Measurements from ENCODE around the gene CAPN3.

CAPN3 gene

DNA sequence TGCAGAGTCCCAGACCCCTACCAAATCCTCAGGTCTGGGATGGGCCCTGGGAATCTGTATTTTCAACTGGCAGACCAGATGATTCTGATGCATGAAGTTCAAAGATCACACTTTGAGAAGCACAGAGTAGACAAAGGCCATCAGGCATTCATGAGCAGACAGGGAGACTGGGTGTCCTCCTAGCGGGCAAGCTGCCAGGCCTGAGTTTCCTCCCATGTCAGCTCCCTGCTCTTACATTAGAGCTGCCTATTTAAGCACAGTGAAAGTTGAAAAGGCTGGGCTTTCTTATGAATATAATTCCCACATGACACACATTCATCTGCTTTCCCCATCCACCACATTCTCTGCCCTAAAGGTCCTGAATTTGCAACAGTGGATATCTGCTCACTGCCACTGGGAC, 14.0 kb downstream of the CAPN3 start:
- ChIA-PET CTCF (no interaction called here), POLR2A (no interaction called here)
- Histone ChIP-seq H3K9me3 (ENCODE audit: control extremely low read depth in 1 of 5, control insufficient read depth in 4 of 5, insufficient read depth in 2 of 5, low read depth in 1 of 5, low read length in 4 of 5) (peaks cover 0 to 12% (median 4%) of the 10 kb centered on the region in 5 experiments), H3K36me3 (ENCODE audit: control insufficient read depth in 4 of 4, insufficient read depth in 4 of 4, low read length in 3 of 4) (no peaks in the 10 kb centered on the region), H3K27ac (ENCODE audit: insufficient read depth in 1 of 2, low read depth in 1 of 2, low read length in 2 of 2, poor library complexity in 1 of 2, severe bottlenecking in 2 of 2) (no peak overlapping the region), H3K4me1 (ENCODE audit: control extremely low read depth in 1 of 4, control insufficient read depth in 4 of 4, insufficient read depth in 4 of 4, low read length in 3 of 4) (peaks cover 0 to 6% (median 3%) of the 10 kb centered on the region in 4 experiments), H3K27me3 (replicated peaks in 2 of 5; ENCODE audit: control insufficient read depth in 4 of 5, insufficient read depth in 5 of 5, low read length in 4 of 5) (no peaks in the 10 kb centered on the region), H3K4me3 (ENCODE audit: control insufficient read depth in 1 of 7, extremely low read depth in 1 of 7, insufficient read depth in 4 of 7, low read depth in 2 of 7, low read length in 6 of 7) (no peak overlapping the region)
- no peak for DNase-seq
- WGBS (ENCODE audit: insufficient coverage): 83% methylated on average over 1 of the region's 1 CpG

- H3K27ac ChIP-seq (ENCODE audit: insufficient read depth in 1 of 2, low read depth in 1 of 2, low read length in 2 of 2, poor library complexity in 1 of 2, severe bottlenecking in 2 of 2): no peak overlapping the region
- ChIA-PET CTCF (interaction anchor here (1.2 kb wide), 1 partner anchor 8 kb away, joined by 4 read pairs; no protein-coding TSS in a partner anchor), POLR2A (no interaction called here)
- 96% methylated on average over 4 of the region's 4 CpGs for WGBS (ENCODE audit: insufficient coverage)
- H3K9me3 ChIP-seq (ENCODE audit: control extremely low read depth in 1 of 5, control insufficient read depth in 4 of 5, insufficient read depth in 2 of 5, low read depth in 1 of 5, low read length in 4 of 5): peaks cover 0 to 12% (median 4%) of the 10 kb centered on the region in 5 experiments
- no peaks in the 10 kb centered on the region for H3K36me3 ChIP-seq (ENCODE audit: control insufficient read depth in 4 of 4, insufficient read depth in 4 of 4, low read length in 3 of 4)
- peaks cover 0 to 6% (median 3%) of the 10 kb centered on the region in 4 experiments for H3K4me1 ChIP-seq (ENCODE audit: control extremely low read depth in 1 of 4, control insufficient read depth in 4 of 4, insufficient read depth in 4 of 4, low read length in 3 of 4)
- DNase-seq: no peak
- H3K4me3 ChIP-seq (ENCODE audit: control insufficient read depth in 1 of 7, extremely low read depth in 1 of 7, insufficient read depth in 4 of 7, low read depth in 2 of 7, low read length in 6 of 7): no peak overlapping the region
- H3K27me3 ChIP-seq (replicated peaks in 2 of 5; ENCODE audit: control insufficient read depth in 4 of 5, insufficient read depth in 5 of 5, low read length in 4 of 5): no peaks in the 10 kb centered on the region
These were observed 14.6 kb downstream of the CAPN3 start for GRCh38 chr15:42373936-42374335.

DNA sequence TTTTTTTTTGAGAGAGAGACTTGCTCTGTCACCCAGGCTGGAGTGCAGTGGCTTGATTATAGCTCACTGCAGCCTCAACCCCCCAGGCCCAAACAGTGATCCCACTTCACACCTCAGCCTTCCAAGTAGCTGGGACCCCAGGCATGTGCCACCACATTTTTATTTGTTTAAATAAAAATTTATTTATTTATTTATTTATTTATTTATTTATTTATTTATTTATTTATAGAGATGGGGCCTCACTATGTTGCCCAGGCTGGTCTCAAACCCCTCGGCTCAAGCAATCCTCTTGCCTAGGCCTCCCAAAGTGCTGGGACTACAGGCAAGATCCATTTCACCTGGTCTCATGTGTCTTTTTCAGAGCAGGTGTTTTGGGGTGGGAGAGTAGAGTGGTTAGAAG, 15.5 kb downstream of the CAPN3 start:
- ChIA-PET CTCF (interaction anchor here (1.2 kb wide), 1 partner anchor 9 kb away, joined by 4 read pairs; no protein-coding TSS in a partner anchor), POLR2A (no interaction called here)
- Histone ChIP-seq H3K27me3 (replicated peaks in 2 of 5; ENCODE audit: control insufficient read depth in 4 of 5, insufficient read depth in 5 of 5, low read length in 4 of 5) (no peaks in the 10 kb centered on the region), H3K4me3 (ENCODE audit: control insufficient read depth in 1 of 7, extremely low read depth in 1 of 7, insufficient read depth in 4 of 7, low read depth in 2 of 7, low read length in 6 of 7) (no peak overlapping the region), H3K27ac (ENCODE audit: insufficient read depth in 1 of 2, low read depth in 1 of 2, low read length in 2 of 2, poor library complexity in 1 of 2, severe bottlenecking in 2 of 2) (no peak overlapping the region), H3K36me3 (ENCODE audit: control insufficient read depth in 4 of 4, insufficient read depth in 4 of 4, low read length in 3 of 4) (no peaks in the 10 kb centered on the region), H3K4me1 (ENCODE audit: control extremely low read depth in 1 of 4, control insufficient read depth in 4 of 4, insufficient read depth in 4 of 4, low read length in 3 of 4) (peaks cover 0 to 6% (median 3%) of the 10 kb centered on the region in 4 experiments), H3K9me3 (ENCODE audit: control extremely low read depth in 1 of 5, control insufficient read depth in 4 of 5, insufficient read depth in 2 of 5, low read depth in 1 of 5, low read length in 4 of 5) (peaks cover 0 to 12% (median 4%) of the 10 kb centered on the region in 5 experiments)
- DNase-seq: no peak
- WGBS (ENCODE audit: insufficient coverage): no CpG with 5 or more reads among the region's 1 CpG

DNA sequence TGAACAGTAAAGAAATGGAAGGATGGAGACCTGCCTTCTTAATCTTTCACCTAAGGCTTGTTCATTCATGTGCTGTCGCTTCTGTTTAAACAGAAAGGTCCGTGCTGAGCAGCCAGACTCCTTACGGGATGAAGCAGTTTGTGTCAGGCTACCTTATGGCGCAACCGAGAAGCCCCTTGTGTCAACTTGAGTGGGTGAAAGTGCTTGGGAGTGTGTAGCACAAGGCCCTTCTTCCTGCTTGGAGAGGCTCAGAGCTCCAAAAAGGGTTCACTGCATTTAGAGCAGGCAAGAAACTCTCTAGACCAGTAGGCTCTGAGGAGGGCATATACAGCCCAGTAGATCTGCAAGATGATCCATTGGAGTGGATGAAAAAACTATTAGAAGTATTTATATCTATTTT, 16.0 kb downstream of the CAPN3 start:
- DNase-seq: no peak
- POLR2A ChIA-PET: no interaction called here
- Histone ChIP-seq H3K27me3 (replicated peaks in 2 of 5; ENCODE audit: control insufficient read depth in 4 of 5, insufficient read depth in 5 of 5, low read length in 4 of 5) (no peaks in the 10 kb centered on the region), H3K36me3 (ENCODE audit: control insufficient read depth in 4 of 4, insufficient read depth in 4 of 4, low read length in 3 of 4) (no peaks in the 10 kb centered on the region), H3K4me3 (ENCODE audit: control insufficient read depth in 1 of 7, extremely low read depth in 1 of 7, insufficient read depth in 4 of 7, low read depth in 2 of 7, low read length in 6 of 7) (no peak overlapping the region), H3K4me1 (ENCODE audit: control extremely low read depth in 1 of 4, control insufficient read depth in 4 of 4, insufficient read depth in 4 of 4, low read length in 3 of 4) (peaks cover 0 to 6% (median 3%) of the 10 kb centered on the region in 4 experiments), H3K9me3 (ENCODE audit: control extremely low read depth in 1 of 5, control insufficient read depth in 4 of 5, insufficient read depth in 2 of 5, low read depth in 1 of 5, low read length in 4 of 5) (peaks cover 0 to 12% (median 4%) of the 10 kb centered on the region in 5 experiments), H3K27ac (ENCODE audit: insufficient read depth in 1 of 2, low read depth in 1 of 2, low read length in 2 of 2, poor library complexity in 1 of 2, severe bottlenecking in 2 of 2) (no peak overlapping the region)
- CTCF ChIA-PET: interaction anchor here (1.2 kb wide), 1 partner anchor 9 kb away, joined by 4 read pairs; no protein-coding TSS in a partner anchor
- 100% methylated on average over 3 of the region's 5 CpGs for WGBS (ENCODE audit: insufficient coverage)

GRCh38 chr15:42375941-42376340, 16.6 kb downstream of the CAPN3 start:
- Histone ChIP-seq H3K4me1 (ENCODE audit: control extremely low read depth in 1 of 4, control insufficient read depth in 4 of 4, insufficient read depth in 4 of 4, low read length in 3 of 4) (peaks cover 0 to 6% (median 3%) of the 10 kb centered on the region in 4 experiments), H3K27me3 (replicated peaks in 2 of 5; ENCODE audit: control insufficient read depth in 4 of 5, insufficient read depth in 5 of 5, low read length in 4 of 5) (no peaks in the 10 kb centered on the region), H3K36me3 (ENCODE audit: control insufficient read depth in 4 of 4, insufficient read depth in 4 of 4, low read length in 3 of 4) (no peaks in the 10 kb centered on the region), H3K27ac (ENCODE audit: insufficient read depth in 1 of 2, low read depth in 1 of 2, low read length in 2 of 2, poor library complexity in 1 of 2, severe bottlenecking in 2 of 2) (no peak overlapping the region), H3K4me3 (ENCODE audit: control insufficient read depth in 1 of 7, extremely low read depth in 1 of 7, insufficient read depth in 4 of 7, low read depth in 2 of 7, low read length in 6 of 7) (no peak overlapping the region), H3K9me3 (ENCODE audit: control extremely low read depth in 1 of 5, control insufficient read depth in 4 of 5, insufficient read depth in 2 of 5, low read depth in 1 of 5, low read length in 4 of 5) (peaks cover 0 to 12% (median 4%) of the 10 kb centered on the region in 5 experiments)
- ChIA-PET POLR2A (no interaction called here), CTCF (interaction anchor here (1.4 to 1.7 kb wide), 2 partner anchors 9 to 12 kb away, joined by 6 read pairs; no protein-coding TSS in a partner anchor)
- 30% methylated on average over 2 of the region's 4 CpGs for WGBS (ENCODE audit: insufficient coverage)
- peak in 2 of 3 donors; percentile 40 to 56 for DNase-seq

- 98% methylated on average over 4 of the region's 8 CpGs for WGBS (ENCODE audit: insufficient coverage)
- Histone ChIP-seq H3K9me3 (ENCODE audit: control extremely low read depth in 1 of 5, control insufficient read depth in 4 of 5, insufficient read depth in 2 of 5, low read depth in 1 of 5, low read length in 4 of 5) (peaks cover 0 to 12% (median 4%) of the 10 kb centered on the region in 5 experiments), H3K4me1 (ENCODE audit: control extremely low read depth in 1 of 4, control insufficient read depth in 4 of 4, insufficient read depth in 4 of 4, low read length in 3 of 4) (peaks cover 0 to 6% (median 3%) of the 10 kb centered on the region in 4 experiments), H3K36me3 (ENCODE audit: control insufficient read depth in 4 of 4, insufficient read depth in 4 of 4, low read length in 3 of 4) (no peaks in the 10 kb centered on the region), H3K27ac (ENCODE audit: insufficient read depth in 1 of 2, low read depth in 1 of 2, low read length in 2 of 2, poor library complexity in 1 of 2, severe bottlenecking in 2 of 2) (no peak overlapping the region), H3K27me3 (replicated peaks in 2 of 5; ENCODE audit: control insufficient read depth in 4 of 5, insufficient read depth in 5 of 5, low read length in 4 of 5) (no peaks in the 10 kb centered on the region), H3K4me3 (ENCODE audit: control insufficient read depth in 1 of 7, extremely low read depth in 1 of 7, insufficient read depth in 4 of 7, low read depth in 2 of 7, low read length in 6 of 7) (no peak overlapping the region)
- CTCF ChIA-PET: no interaction called here
- no peak for DNase-seq
- POLR2A ChIA-PET: interaction anchor here (0.8 kb wide), 1 partner anchor 11 kb away, joined by 3 read pairs; no protein-coding TSS in a partner anchor
These were observed 18.7 kb downstream of the CAPN3 start for GRCh38 chr15:42378011-42378410.

- Histone ChIP-seq H3K4me1 (ENCODE audit: control extremely low read depth in 1 of 4, control insufficient read depth in 4 of 4, insufficient read depth in 4 of 4, low read length in 3 of 4) (peaks cover 4 to 28% (median 17%) of the 10 kb centered on the region in 4 experiments), H3K36me3 (ENCODE audit: control insufficient read depth in 4 of 4, insufficient read depth in 4 of 4, low read length in 3 of 4) (peaks cover 0 to 4% (median 2%) of the 10 kb centered on the region in 4 experiments), H3K27me3 (replicated peaks in 2 of 5; ENCODE audit: control insufficient read depth in 4 of 5, insufficient read depth in 5 of 5, low read length in 4 of 5) (no peaks in the 10 kb centered on the region), H3K27ac (ENCODE audit: insufficient read depth in 1 of 2, low read depth in 1 of 2, low read length in 2 of 2, poor library complexity in 1 of 2, severe bottlenecking in 2 of 2) (no peak overlapping the region), H3K4me3 (ENCODE audit: control insufficient read depth in 1 of 7, extremely low read depth in 1 of 7, insufficient read depth in 4 of 7, low read depth in 2 of 7, low read length in 6 of 7) (no peak overlapping the region), H3K9me3 (ENCODE audit: control extremely low read depth in 1 of 5, control insufficient read depth in 4 of 5, insufficient read depth in 2 of 5, low read depth in 1 of 5, low read length in 4 of 5) (no peaks in the 10 kb centered on the region)
- 58% methylated on average over 4 of the region's 4 CpGs for WGBS (ENCODE audit: insufficient coverage)
- no peak for DNase-seq
- ChIA-PET CTCF (interaction anchor here (1.0 to 1.6 kb wide), 5 partner anchors 8 to 394 kb away, joined by 3 to 6 read pairs (median 4); no protein-coding TSS in a partner anchor), POLR2A (no interaction called here)
These were observed 25.3 kb downstream of the CAPN3 start for GRCh38 chr15:42384597-42384996.

Measured in common myeloid progenitor, CD34-positive (primary cell).